Mucosa of rectum (tissue), 2 donors: Measurements from ENCODE around the gene CYBA.

Experiments
- H3K27ac ChIP-seq, 2 donors: one replicate each; pipeline ENCODE4 v1.7.0; 2013; ENCODE audit warnings: inconsistent platforms in 2 of 2, low read depth in 2 of 2, low read length in 2 of 2
- H3K27me3 ChIP-seq, 2 donors: one replicate each; pipeline ENCODE4 v1.7.0; 2013; ENCODE audit warnings: low read length in 2 of 2; ENCODE audit not compliant: control insufficient read depth in 2 of 2, insufficient read depth in 2 of 2
- H3K36me3 ChIP-seq, 2 donors: one replicate each; pipeline ENCODE4 v1.7.0; 2013; ENCODE audit warnings: low read length in 2 of 2; ENCODE audit not compliant: control insufficient read depth in 2 of 2, insufficient read depth in 2 of 2
- H3K4me1 ChIP-seq, 2 donors: one replicate each; pipeline ENCODE4 v1.7.0; 2013; ENCODE audit warnings: low read length in 2 of 2, mild to moderate bottlenecking in 1 of 2; ENCODE audit not compliant: control insufficient read depth in 2 of 2, insufficient read depth in 2 of 2
- H3K4me3 ChIP-seq, 2 donors: one replicate each; pipeline ENCODE4 v1.7.0; 2013; ENCODE audit warnings: low read length in 2 of 2
- H3K9ac ChIP-seq, 2 donors: one replicate each; pipeline ENCODE4 v1.7.0; 2013; ENCODE audit warnings: low read length in 2 of 2, low read depth in 1 of 2, mild to moderate bottlenecking in 1 of 2
- H3K9me3 ChIP-seq, 2 donors: one replicate each; pipeline ENCODE4 v1.7.0; 2013; ENCODE audit warnings: low read length in 2 of 2; ENCODE audit not compliant: control insufficient read depth in 2 of 2
- donor health status: healthy.
- donor health status: Normal muscosa, but diverticular disease.

The CYBA gene

DNA sequence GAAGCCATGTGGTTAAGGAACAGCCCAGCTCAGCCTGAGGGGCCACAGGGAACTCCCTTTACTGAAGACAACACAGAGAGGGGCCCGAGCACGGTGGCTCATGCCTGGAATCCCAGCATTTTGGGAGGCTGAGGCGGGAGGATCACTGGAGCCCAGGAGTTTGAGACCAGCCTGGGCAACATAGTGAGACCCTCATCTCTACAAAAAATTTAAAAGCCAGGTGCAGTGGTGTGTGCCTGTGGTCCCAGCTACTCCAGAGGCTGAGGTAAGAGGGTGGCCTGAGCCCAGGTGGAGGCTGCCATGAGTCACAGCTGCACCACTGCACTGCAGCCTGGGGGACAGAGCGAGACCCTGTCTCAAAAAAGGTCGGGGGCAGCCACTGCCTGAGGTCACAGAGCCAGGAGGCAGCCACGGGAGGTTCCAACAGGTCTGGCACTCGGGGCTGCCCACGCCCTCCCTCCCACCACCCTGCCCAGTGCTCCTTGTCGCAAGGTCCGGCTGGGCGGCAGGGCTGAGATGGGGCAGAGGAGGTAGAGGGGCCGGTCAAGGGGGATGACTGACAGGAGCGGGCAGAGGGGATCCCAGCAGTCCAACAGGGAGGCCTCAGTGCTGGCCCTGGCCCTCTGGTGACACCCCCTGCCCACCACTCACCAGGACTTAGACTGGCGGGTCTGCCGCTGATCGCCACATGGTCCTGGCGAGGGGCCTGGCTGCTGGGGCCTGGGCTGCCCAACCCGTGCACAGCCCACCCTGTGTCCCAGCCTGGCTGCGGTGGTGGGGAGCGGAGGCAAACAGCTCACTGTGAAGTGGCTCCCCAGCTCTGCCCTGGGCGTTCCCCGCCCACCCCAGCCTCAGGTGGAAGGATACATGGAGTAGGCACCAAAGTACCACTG, 3.4 kb downstream of the CYBA start:
- H3K9ac ChIP-seq = no peak overlapping the region
- peaks cover 15 to 26% of the 10 kb centered on the region in 2 donors for H3K4me1 ChIP-seq
- no peaks in the 10 kb centered on the region for H3K36me3 ChIP-seq
- no peaks in the 10 kb centered on the region for H3K27me3 ChIP-seq
- no peak overlapping the region for H3K4me3 ChIP-seq
- H3K9me3 ChIP-seq = no peaks in the 10 kb centered on the region
- H3K27ac ChIP-seq = no peak overlapping the region

DNA sequence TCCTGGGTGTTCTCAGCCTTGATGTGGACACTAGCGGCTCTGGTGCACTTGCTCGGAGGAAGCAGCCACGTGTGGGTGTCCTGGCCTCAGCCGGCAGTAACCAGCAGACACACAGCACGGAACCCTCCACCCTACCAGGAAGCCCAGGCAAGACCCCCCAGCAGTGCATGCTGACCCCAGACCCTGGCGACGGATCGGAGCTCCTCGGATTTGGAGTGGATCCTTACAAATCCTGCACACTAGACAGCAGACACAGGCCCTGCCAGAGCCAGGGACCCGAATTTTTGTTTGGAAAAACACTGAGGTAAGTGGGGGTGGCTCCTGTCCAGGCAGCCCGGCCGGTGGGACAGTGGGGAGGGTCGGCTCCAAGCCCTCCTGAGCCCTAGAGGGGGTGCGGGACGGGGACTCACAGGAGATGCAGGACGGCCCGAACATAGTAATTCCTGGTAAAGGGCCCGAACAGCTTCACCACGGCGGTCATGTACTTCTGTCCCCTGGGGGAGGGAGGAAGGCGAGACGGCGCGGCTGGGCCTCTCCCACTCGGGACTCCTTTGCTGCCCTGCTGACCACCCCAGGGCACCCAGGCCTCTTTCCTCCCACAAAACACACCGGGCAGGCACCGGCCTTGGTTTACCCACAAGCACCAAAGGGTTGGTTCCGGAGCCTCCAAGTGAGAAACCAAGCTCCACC, 4.4 kb downstream of the CYBA start:
- no peak overlapping the region for H3K27ac ChIP-seq
- H3K9ac ChIP-seq = no peak overlapping the region
- H3K36me3 ChIP-seq = no peaks in the 10 kb centered on the region
- no peaks in the 10 kb centered on the region for H3K9me3 ChIP-seq
- no peaks in the 10 kb centered on the region for H3K27me3 ChIP-seq
- peaks cover 15 to 20% of the 10 kb centered on the region in 2 donors for H3K4me1 ChIP-seq
- H3K4me3 ChIP-seq = no peak overlapping the region

DNA sequence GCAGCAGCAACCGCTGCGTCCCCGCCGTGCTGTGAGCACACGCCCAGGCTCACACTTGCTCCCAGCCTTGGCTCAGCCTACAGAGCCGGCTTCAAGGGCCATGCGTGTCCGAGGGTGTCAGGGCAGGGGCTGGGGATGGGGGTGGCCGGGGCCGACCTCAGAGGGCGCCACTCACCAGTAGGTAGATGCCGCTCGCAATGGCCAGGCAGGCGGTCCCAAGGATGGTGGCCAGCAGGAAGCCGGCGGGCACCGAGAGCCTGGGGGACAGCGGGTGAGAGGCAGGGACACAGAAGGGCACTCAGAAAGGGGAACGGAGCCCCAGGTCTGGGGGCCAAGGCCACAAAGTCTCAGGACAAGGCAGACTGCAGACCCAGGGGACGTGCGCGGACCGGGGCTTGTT, 4.9 kb downstream of the CYBA start:
- H3K36me3 ChIP-seq = no peaks in the 10 kb centered on the region

DNA sequence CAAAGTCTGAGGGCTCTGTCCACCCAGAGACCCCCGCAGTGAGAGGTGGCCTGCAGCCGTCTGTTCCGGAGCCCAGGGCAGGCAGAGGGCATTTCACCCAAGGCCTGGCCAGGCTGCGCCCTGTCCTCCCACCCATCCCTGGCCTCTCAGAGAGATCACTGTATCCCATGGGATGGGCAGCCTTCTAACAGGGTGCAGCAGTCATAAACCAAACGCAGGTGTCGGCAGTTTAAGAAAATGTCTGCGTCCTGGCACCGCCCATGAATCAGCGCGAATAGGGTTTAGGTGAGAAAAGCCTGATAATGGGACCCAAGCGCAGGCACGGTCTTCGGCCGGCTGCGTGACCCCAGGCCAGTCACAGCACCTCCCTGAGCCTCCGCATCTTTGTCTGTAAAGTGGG, 5.4 kb downstream of the CYBA start:
- Histone ChIP-seq H3K9ac (no peak overlapping the region), H3K27me3 (peaks cover 1 to 5% of the 10 kb centered on the region in 2 donors), H3K4me3 (no peak overlapping the region), H3K36me3 (no peaks in the 10 kb centered on the region), H3K4me1 (peaks cover 11 to 14% of the 10 kb centered on the region in 2 donors), H3K27ac (no peak overlapping the region), H3K9me3 (no peaks in the 10 kb centered on the region)

More for the DNA sequence above, 4.9 kb downstream of the CYBA start:
- Histone ChIP-seq H3K4me3 (no peak overlapping the region), H3K27ac (no peak overlapping the region), H3K9me3 (no peaks in the 10 kb centered on the region), H3K9ac (no peak overlapping the region), H3K27me3 (peaks cover 0 to 1% of the 10 kb centered on the region in 2 donors), H3K4me1 (peaks cover 11 to 14% of the 10 kb centered on the region in 2 donors)

DNA sequence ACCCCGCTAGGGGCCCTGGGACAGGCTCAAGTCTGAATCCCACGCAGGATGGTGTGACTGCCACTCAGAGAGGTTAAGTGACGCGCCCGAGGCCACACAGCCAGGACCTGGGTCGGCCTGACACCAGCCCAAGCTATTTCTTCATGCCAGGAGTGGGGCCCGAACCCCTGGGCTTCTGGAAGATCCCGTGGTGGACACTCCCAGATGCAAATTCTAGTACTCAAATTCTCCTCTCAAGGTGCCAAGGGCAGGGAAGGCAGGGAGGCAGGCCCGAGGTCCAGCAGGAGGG, 7.3 kb downstream of the CYBA start:
- Histone ChIP-seq H3K4me3 (no peak overlapping the region), H3K27ac (no peak overlapping the region), H3K36me3 (no peaks in the 10 kb centered on the region), H3K9me3 (no peaks in the 10 kb centered on the region), H3K4me1 (peaks cover 17 to 19% of the 10 kb centered on the region in 2 donors), H3K9ac (no peak overlapping the region), H3K27me3 (peaks cover 13 to 19% of the 10 kb centered on the region in 2 donors)

DNA sequence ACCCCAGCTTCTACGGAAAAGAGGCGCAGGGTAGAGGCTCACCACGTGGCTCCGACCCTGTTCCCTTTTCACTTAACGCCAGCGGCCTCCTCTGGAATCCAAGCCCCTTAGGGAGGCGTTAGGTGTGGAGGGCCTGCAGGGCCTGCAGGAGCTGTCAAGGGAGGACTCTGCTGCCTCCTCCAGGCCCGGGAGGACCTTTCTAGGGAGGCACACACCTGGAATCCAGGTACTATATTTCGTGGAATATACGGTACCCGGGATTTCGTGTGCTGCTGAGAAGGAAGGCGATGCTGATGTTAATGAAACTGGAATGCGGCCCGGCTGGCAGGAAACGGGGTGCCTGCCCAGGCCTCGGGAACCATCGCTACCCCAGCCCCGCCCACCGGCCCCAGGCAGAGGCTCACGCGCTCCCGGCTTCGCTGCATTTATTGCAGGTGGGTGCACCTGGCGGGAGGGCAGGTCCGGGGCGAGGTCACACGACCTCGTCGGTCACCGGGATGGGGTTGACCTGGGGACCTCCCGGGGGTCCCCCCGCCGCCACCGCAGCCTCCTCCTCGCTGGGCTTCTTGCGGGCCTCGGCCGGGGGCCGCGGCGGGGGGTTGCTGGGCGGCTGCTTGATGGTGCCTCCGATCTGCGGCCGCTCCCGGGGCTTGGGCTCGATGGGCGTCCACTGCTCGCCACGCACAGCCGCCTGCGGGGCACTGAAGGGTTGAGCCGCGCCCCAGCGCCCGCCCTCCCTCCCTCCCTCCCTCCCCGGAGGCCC, 7.8 kb downstream of the CYBA start:
- Histone ChIP-seq H3K36me3 (no peaks in the 10 kb centered on the region), H3K4me1 (peaks cover 21 to 22% of the 10 kb centered on the region in 2 donors), H3K27me3 (peaks cover 13 to 19% of the 10 kb centered on the region in 2 donors), H3K9ac (no peak overlapping the region), H3K27ac (no peak overlapping the region), H3K4me3 (no peak overlapping the region), H3K9me3 (no peaks in the 10 kb centered on the region)

DNA sequence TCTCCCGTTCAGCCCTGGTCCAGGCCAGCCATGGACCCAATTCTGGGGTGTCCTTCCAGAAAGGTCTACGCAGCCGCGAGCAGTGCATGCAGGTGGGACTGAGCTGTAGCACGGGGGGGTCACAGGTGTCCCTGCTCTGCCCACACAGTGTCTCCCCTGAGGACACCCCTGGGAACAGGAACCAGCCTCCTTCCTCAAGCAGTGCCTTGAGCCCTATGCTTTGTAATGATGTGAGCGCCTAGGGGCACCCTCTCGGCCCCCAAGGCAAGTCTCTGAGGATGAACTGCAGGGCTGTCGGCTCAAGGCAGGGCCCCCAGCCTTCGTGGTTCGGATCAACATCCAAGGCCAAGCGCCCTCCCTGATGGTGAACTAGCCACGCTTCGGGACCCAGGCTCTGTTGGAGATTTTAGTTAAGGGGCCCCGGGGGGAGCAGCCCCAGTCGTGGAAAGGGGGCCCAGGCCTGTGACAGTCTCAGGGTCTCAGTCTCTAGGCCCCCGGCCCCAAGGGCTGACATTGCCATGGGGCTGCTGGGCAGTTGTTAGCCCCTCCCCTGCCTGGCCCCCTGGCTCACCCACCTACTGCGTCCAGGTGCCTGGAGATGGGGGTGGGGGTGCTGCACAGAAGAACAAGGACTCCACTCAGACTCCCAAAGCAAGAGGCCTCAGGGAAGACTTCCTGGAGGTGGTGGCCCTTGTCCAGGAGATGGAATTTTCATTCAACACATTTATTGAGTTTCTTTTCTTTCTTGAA, 10.2 kb downstream of the CYBA start:
- H3K27me3 ChIP-seq = peaks cover 13 to 24% of the 10 kb centered on the region in 2 donors

DNA sequence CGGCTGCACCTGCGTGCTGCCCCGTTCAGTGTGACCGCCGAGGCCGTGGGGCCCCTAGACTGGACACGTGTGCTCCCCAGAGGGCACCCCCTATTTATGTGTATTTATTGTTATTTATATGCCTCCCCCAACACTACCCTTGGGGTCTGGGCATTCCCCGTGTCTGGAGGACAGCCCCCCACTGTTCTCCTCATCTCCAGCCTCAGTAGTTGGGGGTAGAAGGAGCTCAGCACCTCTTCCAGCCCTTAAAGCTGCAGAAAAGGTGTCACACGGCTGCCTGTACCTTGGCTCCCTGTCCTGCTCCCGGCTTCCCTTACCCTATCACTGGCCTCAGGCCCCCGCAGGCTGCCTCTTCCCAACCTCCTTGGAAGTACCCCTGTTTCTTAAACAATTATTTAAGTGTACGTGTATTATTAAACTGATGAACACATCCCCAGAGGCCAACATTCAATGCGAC, 10.8 kb downstream of the CYBA start:
- Histone ChIP-seq H3K27ac (no peak overlapping the region), H3K27me3 (peaks cover 18 to 24% of the 10 kb centered on the region in 2 donors), H3K9ac (no peak overlapping the region), H3K4me1 (peaks cover 17 to 20% of the 10 kb centered on the region in 2 donors), H3K4me3 (no peak overlapping the region), H3K9me3 (no peaks in the 10 kb centered on the region), H3K36me3 (no peaks in the 10 kb centered on the region)

More for the DNA sequence above, 10.2 kb downstream of the CYBA start:
- no peaks in the 10 kb centered on the region for H3K9me3 ChIP-seq
- H3K9ac ChIP-seq = no peak overlapping the region
- no peaks in the 10 kb centered on the region for H3K36me3 ChIP-seq
- no peak overlapping the region for H3K27ac ChIP-seq
- peaks cover 21 to 22% of the 10 kb centered on the region in 2 donors for H3K4me1 ChIP-seq
- no peak overlapping the region for H3K4me3 ChIP-seq

DNA sequence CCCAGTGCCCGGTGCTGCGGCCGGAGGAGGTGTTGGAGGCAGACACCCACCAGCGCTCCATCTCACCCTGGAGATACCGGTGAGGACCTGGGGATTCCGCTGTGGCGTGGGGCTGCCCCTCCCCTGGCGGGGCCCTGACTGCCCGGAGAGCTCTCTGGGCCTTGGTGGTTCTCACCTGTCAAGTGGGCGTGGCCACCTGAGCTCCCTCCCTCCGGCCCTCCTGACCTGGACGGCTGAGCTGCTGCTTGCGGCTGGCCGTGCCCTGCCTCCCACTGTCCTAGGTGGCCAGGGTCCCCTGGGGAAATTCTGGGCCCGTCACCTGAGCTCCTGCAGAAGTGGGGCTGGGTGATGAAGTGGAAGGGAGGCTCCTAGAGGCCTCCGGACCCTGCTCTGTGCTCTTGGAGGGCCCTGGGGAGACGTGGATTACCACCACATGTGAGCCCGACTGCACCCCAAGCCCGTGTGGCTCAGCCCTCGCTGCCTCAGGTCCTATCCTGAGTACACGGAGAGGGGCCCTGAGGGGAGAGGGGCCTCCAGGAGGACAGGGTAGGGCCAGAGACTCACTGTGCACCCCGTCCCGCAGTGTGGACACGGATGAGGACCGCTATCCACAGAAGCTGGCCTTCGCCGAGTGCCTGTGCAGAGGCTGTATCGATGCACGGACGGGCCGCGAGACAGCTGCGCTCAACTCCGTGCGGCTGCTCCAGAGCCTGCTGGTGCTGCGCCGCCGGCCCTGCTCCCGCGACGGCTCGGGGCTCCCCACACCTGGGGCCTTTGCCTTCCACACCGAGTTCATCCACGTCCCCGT, 11.4 kb downstream of the CYBA start:
- peaks cover 21 to 24% of the 10 kb centered on the region in 2 donors for H3K27me3 ChIP-seq
- peaks cover 15 to 24% of the 10 kb centered on the region in 2 donors for H3K4me1 ChIP-seq
- H3K9me3 ChIP-seq = no peaks in the 10 kb centered on the region
- H3K36me3 ChIP-seq = no peaks in the 10 kb centered on the region
- no peak overlapping the region for H3K4me3 ChIP-seq
- H3K9ac ChIP-seq = no peak overlapping the region
- H3K27ac ChIP-seq = no peak overlapping the region
